Measurements from ENCODE around the gene NRXN3. TPM values are rescaled to one million over a fixed set of nuclear protein-coding genes. Genes with fewer than 3 reads are reported as not detected.

NRXN3 gene
- total RNA-seq, 1 donor from 2014 or later, result 5.9 TPM

DNA sequence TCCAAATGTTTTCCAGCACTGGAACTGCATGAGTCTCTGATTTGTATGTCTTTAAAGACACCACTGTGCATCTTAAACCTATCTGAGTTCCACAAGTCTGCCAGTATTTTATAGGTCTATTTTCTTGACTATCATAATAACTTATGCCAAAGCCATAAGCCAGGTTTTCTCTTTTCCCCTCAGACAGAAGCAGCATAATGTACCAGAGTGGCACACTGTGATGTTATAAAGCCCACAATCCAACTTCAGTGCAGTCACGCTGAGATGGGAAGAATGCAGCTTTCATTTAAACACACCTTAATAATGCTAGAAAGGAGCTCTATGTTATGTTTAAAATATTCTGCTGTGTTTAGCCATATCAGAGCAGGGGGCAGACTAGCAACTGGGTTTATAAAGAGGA is 1117.8 kb downstream of the NRXN3 start:
- peaks cover 8% of the 10 kb centered on the region for H3K79me2 ChIP-seq (ENCODE audit: low read depth)
- peaks cover 55% of the 10 kb centered on the region for H3K27me3 ChIP-seq
- H4K20me1 ChIP-seq (ENCODE audit: low read depth), result no peaks in the 10 kb centered on the region
- H3K9me3 ChIP-seq (ENCODE audit: low read depth), result no peaks in the 10 kb centered on the region
- H3F3A ChIP-seq (ENCODE audit: low read depth), result no peaks in the 10 kb centered on the region
- no peak overlapping the region for H2AFZ ChIP-seq (replicated peaks)
- H3K4me3 Mint-ChIP-seq, result no peak overlapping the region
- H3K27ac Mint-ChIP-seq, result no peak overlapping the region
- no peak overlapping the region for H3K4me2 ChIP-seq
- peaks cover 15% of the 10 kb centered on the region for H3K4me1 ChIP-seq
- no peaks in the 10 kb centered on the region for H3K36me3 Mint-ChIP-seq
- no peaks in the 10 kb centered on the region for H3K36me3 ChIP-seq
- H3K27ac ChIP-seq, result no peak overlapping the region
- no peak for TF ChIP-seq EZH2phosphoT487 (IDR thresholded peaks at IDR 0.05)
- TF ChIP-seq, protein P1, sequence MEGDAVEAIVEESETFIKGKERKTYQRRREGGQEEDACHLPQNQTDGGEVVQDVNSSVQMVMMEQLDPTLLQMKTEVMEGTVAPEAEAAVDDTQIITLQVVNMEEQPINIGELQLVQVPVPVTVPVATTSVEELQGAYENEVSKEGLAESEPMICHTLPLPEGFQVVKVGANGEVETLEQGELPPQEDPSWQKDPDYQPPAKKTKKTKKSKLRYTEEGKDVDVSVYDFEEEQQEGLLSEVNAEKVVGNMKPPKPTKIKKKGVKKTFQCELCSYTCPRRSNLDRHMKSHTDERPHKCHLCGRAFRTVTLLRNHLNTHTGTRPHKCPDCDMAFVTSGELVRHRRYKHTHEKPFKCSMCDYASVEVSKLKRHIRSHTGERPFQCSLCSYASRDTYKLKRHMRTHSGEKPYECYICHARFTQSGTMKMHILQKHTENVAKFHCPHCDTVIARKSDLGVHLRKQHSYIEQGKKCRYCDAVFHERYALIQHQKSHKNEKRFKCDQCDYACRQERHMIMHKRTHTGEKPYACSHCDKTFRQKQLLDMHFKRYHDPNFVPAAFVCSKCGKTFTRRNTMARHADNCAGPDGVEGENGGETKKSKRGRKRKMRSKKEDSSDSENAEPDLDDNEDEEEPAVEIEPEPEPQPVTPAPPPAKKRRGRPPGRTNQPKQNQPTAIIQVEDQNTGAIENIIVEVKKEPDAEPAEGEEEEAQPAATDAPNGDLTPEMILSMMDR (IDR thresholded peaks at IDR 0.05), result no peak
- TF ChIP-seq EZH2 (IDR thresholded peaks at IDR 0.05), result no peak
- H3K9me3 Mint-ChIP-seq, result no peaks in the 10 kb centered on the region
- no peak overlapping the region for H3K4me3 ChIP-seq
- peaks cover 22% of the 10 kb centered on the region for H3K4me1 Mint-ChIP-seq
- no peak for DNase-seq (ENCODE audit: low spot score)
- H3K27me3 Mint-ChIP-seq (ENCODE audit: insufficient read depth, low read depth), result no peaks in the 10 kb centered on the region
- no peak overlapping the region for H3K9ac ChIP-seq

DNA sequence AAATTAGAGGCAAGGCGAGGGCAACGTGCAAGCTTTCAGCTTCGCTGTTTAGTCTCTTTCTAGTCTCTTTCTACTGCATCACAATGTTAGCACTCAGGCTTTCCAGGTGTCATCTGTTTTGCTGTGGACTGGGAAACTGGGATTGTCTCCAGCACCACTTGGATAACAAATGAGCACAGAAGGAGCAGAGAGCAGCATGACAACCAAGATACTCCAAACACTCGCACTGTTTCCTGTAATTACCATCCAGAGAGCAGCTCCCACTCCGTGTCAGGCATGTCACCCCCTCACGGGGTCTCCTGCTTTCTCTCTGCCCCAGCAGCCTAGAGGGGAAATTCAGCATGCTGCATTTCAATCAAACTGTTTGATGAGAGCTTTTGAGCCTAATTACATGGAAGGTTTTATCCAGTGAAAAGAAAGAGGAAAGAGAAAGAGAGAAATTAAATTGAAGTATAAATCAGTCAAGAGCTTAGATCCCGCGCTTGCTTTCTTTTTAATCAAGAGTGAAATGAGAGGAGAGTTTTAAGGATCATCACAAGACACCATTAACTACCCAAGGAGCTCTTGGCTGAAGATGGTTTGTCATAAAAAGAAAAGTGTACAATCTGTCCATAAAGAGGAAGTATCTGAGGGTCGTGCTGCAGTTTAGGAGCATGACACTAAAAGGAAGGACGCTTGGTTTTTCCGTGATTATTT is 1123.5 kb downstream of the NRXN3 start:
- Histone ChIP-seq H3K4me3 (no peak overlapping the region), H3K9me3 (ENCODE audit: low read depth) (no peaks in the 10 kb centered on the region), H3K79me2 (ENCODE audit: low read depth) (no peaks in the 10 kb centered on the region), H3K9ac (no peak overlapping the region), H3K36me3 (no peaks in the 10 kb centered on the region), H3K27ac (no peak overlapping the region), H3K4me2 (peak overlapping the region; percentile 26), H3K27me3 (peaks cover under 1% of the 10 kb centered on the region), H4K20me1 (ENCODE audit: low read depth) (no peaks in the 10 kb centered on the region), H3F3A (ENCODE audit: low read depth) (peaks cover 4% of the 10 kb centered on the region), H2AFZ (replicated peaks) (peak overlapping the region; percentile 22), H3K4me1 (peaks cover 13% of the 10 kb centered on the region)
- Mint-ChIP-seq H3K4me3 (no peak overlapping the region), H3K36me3 (peaks cover 3% of the 10 kb centered on the region), H3K9me3 (no peaks in the 10 kb centered on the region), H3K4me1 (peaks cover 8% of the 10 kb centered on the region), H3K27ac (peak overlapping the region; percentile 48), H3K27me3 (ENCODE audit: insufficient read depth, low read depth) (peaks cover 4% of the 10 kb centered on the region)
- no peak for TF ChIP-seq EZH2phosphoT487 (IDR thresholded peaks at IDR 0.05)
- no peak for TF ChIP-seq EZH2 (IDR thresholded peaks at IDR 0.05)
- TF ChIP-seq, protein P1 (IDR thresholded peaks at IDR 0.05), result no peak
- no peak for DNase-seq (ENCODE audit: low spot score)

DNA sequence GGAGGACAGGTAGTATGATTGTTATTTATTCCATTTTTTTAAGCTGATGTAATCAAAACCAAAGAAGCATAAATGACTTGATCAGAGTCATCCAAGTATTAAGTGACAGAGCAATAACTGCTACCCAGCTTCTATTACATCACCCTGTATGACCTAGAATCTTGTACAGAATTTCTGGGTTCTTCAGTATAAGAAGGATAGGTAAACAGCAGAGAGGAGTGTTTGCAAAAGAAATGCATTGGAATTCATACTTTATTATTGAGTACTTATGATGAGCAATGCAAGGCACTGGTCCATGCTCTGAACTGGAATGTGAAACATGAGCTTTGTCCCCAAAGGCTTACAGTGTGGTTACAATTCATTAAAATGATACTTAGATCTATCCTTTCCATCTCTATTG is 1124.3 kb downstream of the NRXN3 start:
- Mint-ChIP-seq H3K9me3 (no peaks in the 10 kb centered on the region), H3K27ac (no peak overlapping the region), H3K4me3 (no peak overlapping the region), H3K27me3 (ENCODE audit: insufficient read depth, low read depth) (peaks cover 4% of the 10 kb centered on the region), H3K36me3 (peaks cover 3% of the 10 kb centered on the region), H3K4me1 (peaks cover 8% of the 10 kb centered on the region)
- H3K36me3 ChIP-seq, result no peaks in the 10 kb centered on the region
- H4K20me1 ChIP-seq (ENCODE audit: low read depth), result no peaks in the 10 kb centered on the region
- no peak overlapping the region for H3K27ac ChIP-seq
- no peak overlapping the region for H3K9ac ChIP-seq
- no peaks in the 10 kb centered on the region for H3K79me2 ChIP-seq (ENCODE audit: low read depth)
- H2AFZ ChIP-seq (replicated peaks), result no peak overlapping the region
- H3K4me2 ChIP-seq, result no peak overlapping the region
- no peak for DNase-seq (ENCODE audit: low spot score)
- H3F3A ChIP-seq (ENCODE audit: low read depth), result peaks cover 4% of the 10 kb centered on the region
- no peaks in the 10 kb centered on the region for H3K27me3 ChIP-seq
- peaks cover 13% of the 10 kb centered on the region for H3K4me1 ChIP-seq
- no peak for TF ChIP-seq EZH2 (IDR thresholded peaks at IDR 0.05)
- TF ChIP-seq EZH2phosphoT487 (IDR thresholded peaks at IDR 0.05), result no peak
- TF ChIP-seq, protein P1 (IDR thresholded peaks at IDR 0.05), result no peak
- no peaks in the 10 kb centered on the region for H3K9me3 ChIP-seq (ENCODE audit: low read depth)
- no peak overlapping the region for H3K4me3 ChIP-seq
